ENCODE measurements around the gene C1QTNF4. TPM values are rescaled to one million over a fixed set of nuclear protein-coding genes. Genes with fewer than 3 reads are reported as not detected.
"Not testable (repeated sequence)": the region's sequence is repeated elsewhere in the genome, so short reads cannot be mapped to it uniquely, and the experiment has no call there.

C1QTNF4 gene
- total RNA-seq, 1 donor from 2014 or later: not detected

GRCh38 chr11:47560426-47560825 lies 33.8 kb downstream of the C1QTNF4 start:
- CTCF ChIA-PET: no interaction called here
- H3K9me3 Mint-ChIP-seq: no peaks in the 10 kb centered on the region
- ATAC-seq (ENCODE audit: low read depth) (no peak), DNase-seq (no peak)
- TF ChIP-seq, protein P1, sequence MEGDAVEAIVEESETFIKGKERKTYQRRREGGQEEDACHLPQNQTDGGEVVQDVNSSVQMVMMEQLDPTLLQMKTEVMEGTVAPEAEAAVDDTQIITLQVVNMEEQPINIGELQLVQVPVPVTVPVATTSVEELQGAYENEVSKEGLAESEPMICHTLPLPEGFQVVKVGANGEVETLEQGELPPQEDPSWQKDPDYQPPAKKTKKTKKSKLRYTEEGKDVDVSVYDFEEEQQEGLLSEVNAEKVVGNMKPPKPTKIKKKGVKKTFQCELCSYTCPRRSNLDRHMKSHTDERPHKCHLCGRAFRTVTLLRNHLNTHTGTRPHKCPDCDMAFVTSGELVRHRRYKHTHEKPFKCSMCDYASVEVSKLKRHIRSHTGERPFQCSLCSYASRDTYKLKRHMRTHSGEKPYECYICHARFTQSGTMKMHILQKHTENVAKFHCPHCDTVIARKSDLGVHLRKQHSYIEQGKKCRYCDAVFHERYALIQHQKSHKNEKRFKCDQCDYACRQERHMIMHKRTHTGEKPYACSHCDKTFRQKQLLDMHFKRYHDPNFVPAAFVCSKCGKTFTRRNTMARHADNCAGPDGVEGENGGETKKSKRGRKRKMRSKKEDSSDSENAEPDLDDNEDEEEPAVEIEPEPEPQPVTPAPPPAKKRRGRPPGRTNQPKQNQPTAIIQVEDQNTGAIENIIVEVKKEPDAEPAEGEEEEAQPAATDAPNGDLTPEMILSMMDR (IDR thresholded peaks at IDR 0.05): no peak
- H3K27ac Mint-ChIP-seq: no peak overlapping the region
- intact Hi-C loops (cut with micrococcal nuclease): no loop called here
- H3K4me3 Mint-ChIP-seq: no peak overlapping the region
- no peaks in the 10 kb centered on the region for H3K36me3 Mint-ChIP-seq (ENCODE audit: low read depth)
- peaks cover 7% of the 10 kb centered on the region for H3K4me1 Mint-ChIP-seq
- no peaks in the 10 kb centered on the region for H3K27me3 Mint-ChIP-seq
- POLR2A ChIA-PET: interaction anchor here (0.6 to 0.7 kb wide), 3 partner anchors 9 to 538 kb away, joined by 3 to 4 read pairs (median 4); no protein-coding TSS in a partner anchor

DNA sequence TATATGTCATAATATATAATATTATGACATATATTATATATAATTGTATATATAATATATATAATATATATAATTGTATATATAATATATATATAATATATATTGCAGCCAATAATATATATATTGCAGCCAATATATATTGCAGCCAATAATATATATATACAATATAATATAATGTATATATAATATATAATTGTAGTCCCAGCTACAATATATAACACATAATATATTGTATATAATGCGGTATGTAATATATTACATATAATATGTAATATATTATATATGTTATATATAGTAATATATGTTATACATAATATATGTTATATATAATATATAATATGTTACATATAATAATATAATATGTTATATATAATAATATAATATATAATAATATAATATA lies 35.5 kb downstream of the C1QTNF4 start:
- no peak for DNase-seq
- Mint-ChIP-seq H3K27ac (no peak overlapping the region), H3K4me3 (no peak overlapping the region), H3K4me1 (peaks cover 3% of the 10 kb centered on the region), H3K27me3 (no peaks in the 10 kb centered on the region), H3K9me3 (no peaks in the 10 kb centered on the region), H3K36me3 (ENCODE audit: low read depth) (no peaks in the 10 kb centered on the region)
- no peak for ATAC-seq (ENCODE audit: low read depth)
- CTCF ChIA-PET: no interaction called here
- TF ChIP-seq, protein P1 (IDR thresholded peaks at IDR 0.05): no peak
- POLR2A ChIA-PET: no interaction called here
- intact Hi-C loops (cut with micrococcal nuclease): no loop called here

DNA sequence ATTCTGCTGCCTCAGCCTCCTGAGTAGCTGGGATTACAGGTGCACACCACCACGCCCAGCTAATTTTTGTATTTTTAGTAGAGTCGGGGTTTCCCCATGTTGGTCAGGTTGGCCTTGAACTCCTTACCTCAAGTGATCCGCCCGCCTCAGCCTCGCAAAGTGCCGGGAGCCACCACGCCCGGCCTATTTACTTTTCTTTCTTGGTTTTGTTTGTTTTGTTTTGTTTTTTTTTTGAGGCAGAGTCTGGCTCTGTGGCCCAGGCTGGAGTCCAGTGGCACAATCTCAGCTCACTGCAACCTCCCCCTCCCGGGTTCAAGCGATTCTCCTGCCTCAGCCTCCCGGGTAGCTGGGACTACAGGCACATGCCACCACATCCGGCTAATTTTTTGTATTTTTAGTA lies 37.2 kb downstream of the C1QTNF4 start:
- ATAC-seq (ENCODE audit: low read depth); H3K27me3 Mint-ChIP-seq; H3K9me3 Mint-ChIP-seq; H3K27ac Mint-ChIP-seq; POLR2A ChIA-PET; H3K36me3 Mint-ChIP-seq (ENCODE audit: low read depth); H3K4me3 Mint-ChIP-seq; DNase-seq; intact Hi-C loops (cut with micrococcal nuclease); CTCF ChIA-PET: not testable (repeated sequence)
- peaks cover 12% of the 10 kb centered on the region for H3K4me1 Mint-ChIP-seq

- TF ChIP-seq, protein P1 (IDR thresholded peaks at IDR 0.05): no peak
- H3K27ac Mint-ChIP-seq: peak overlapping the region; percentile 83
- H3K27me3 Mint-ChIP-seq: no peaks in the 10 kb centered on the region
- peaks cover 12% of the 10 kb centered on the region for H3K36me3 Mint-ChIP-seq (ENCODE audit: low read depth)
- peaks cover 44% of the 10 kb centered on the region for H3K4me1 Mint-ChIP-seq
- no peaks in the 10 kb centered on the region for H3K9me3 Mint-ChIP-seq
- peak; percentile 13 for ATAC-seq (ENCODE audit: low read depth)
- ChIA-PET CTCF (interaction anchor here (0.6 to 1.0 kb wide), 6 partner anchors 11 to 48 kb away, joined by 3 to 4 read pairs (median 3); no protein-coding TSS in a partner anchor), POLR2A (interaction anchor here (0.6 to 2.7 kb wide), 7 partner anchors 12 to 558 kb away, joined by 3 to 29 read pairs (median 5); partner anchors contain the start of genes KBTBD4, NDUFS3 and PTPMT1)
- peak overlapping the region; percentile 96 for H3K4me3 Mint-ChIP-seq
- DNase-seq: no peak
- intact Hi-C loops (cut with micrococcal nuclease): loop anchor here (1.0 to 5.0 kb wide), 13 partner anchors 12 to 557 kb away; partner anchors contain the start of genes AGBL2, ARFGAP2, FNBP4 and MTCH2
These were observed 40.8 kb downstream of the C1QTNF4 start for GRCh38 chr11:47553406-47553743.

GRCh38 chr11:47552566-47553405 lies 41.4 kb downstream of the C1QTNF4 start, which contains the start of gene CELF1:
TSS of gene CELF1 (minus strand) at chr11:47553132. CDS start at chr11:47499523, 53,609 bp downstream.
- POLR2A ChIA-PET: interaction anchor here (0.6 to 2.7 kb wide), 12 partner anchors 12 to 559 kb away, joined by 3 to 29 read pairs (median 4); partner anchors contain the start of genes ACP2, FNBP4, KBTBD4 and NDUFS3
- H3K4me1 Mint-ChIP-seq: peaks cover 50% of the 10 kb centered on the region
- no peaks in the 10 kb centered on the region for H3K27me3 Mint-ChIP-seq
- intact Hi-C loops (cut with micrococcal nuclease): loop anchor here (1.0 to 5.0 kb wide), 14 partner anchors 9 to 558 kb away; partner anchors contain the start of genes AGBL2, ARFGAP2, FNBP4 and MTCH2
- TF ChIP-seq, protein P1 (IDR thresholded peaks at IDR 0.05): peak; percentile 33
- H3K36me3 Mint-ChIP-seq (ENCODE audit: low read depth): peaks cover 16% of the 10 kb centered on the region
- DNase-seq (peak; percentile 93), ATAC-seq (ENCODE audit: low read depth) (peak; percentile 94)
- CTCF ChIA-PET: interaction anchor here (0.6 to 1.9 kb wide), 7 partner anchors 12 to 48 kb away, joined by 3 to 4 read pairs (median 3); no protein-coding TSS in a partner anchor
- peak within 1 kb of the TSS; percentile 97 for H3K27ac Mint-ChIP-seq
- H3K4me3 Mint-ChIP-seq: peak within 1 kb of the TSS; percentile 96
- no peaks in the 10 kb centered on the region for H3K9me3 Mint-ChIP-seq

Measured in activated B cell treated with CpG ODN at 0.5 μM for 24 hours (primary cell).